Right cardiac atrium (tissue), 5 donors: ENCODE results near the gene KCNG2. TPM values are rescaled to one million over a fixed set of nuclear protein-coding genes. Genes with fewer than 3 reads are reported as not detected.
"Not testable (repeated sequence)": the region's sequence is repeated elsewhere in the genome, so short reads cannot be mapped to it uniquely, and the experiment has no call there.

Source experiments
- ATAC-seq, 2 donors: fragments of 200-7000 bp; cut with Tn5 transposase; one replicate each; pipeline versions ENCODE4 v1.8.0 to v1.9.1; 2020; ENCODE audit warnings: moderate library complexity in 2 of 2, mild to moderate bottlenecking in 1 of 2
- DNase-seq, 3 donors: peaks; one replicate each; pipeline ENCODE4 v3.0.0-alpha.2; 2020
- H3K27ac ChIP-seq: one replicate; pipeline ENCODE4 v1.5.1; 2013; ENCODE audit warnings: mild to moderate bottlenecking, low read length, control low read depth, moderate library complexity
- H3K27me3 ChIP-seq: one replicate; pipeline ENCODE4 v1.6.1; 2013; ENCODE audit not compliant: control insufficient read depth, insufficient read depth
- H3K4me1 ChIP-seq: one replicate; pipeline ENCODE4 v1.6.1; 2013; ENCODE audit warnings: low read length; ENCODE audit not compliant: control insufficient read depth, insufficient read depth
- H3K4me3 ChIP-seq: one replicate; pipeline ENCODE4 v1.5.1; 2013; ENCODE audit warnings: low read length, control low read depth
- H3K9me3 ChIP-seq: one replicate; pipeline ENCODE4 v1.6.1; 2013; ENCODE audit warnings: low read length; ENCODE audit not compliant: control insufficient read depth
- WGBS: extraction: QIAGEN DNeasy Blood & Tissue Kit; methylation state at CpG from one replicate; pipeline ENCODE4 v1.1.7; 2013; 5-methylcytosine and 5-hydroxymethylcytosine counted together
- intact Hi-C, 4 donors: fragments of 100-400 bp; cut with DNase I; formaldehyde crosslinking; loops; one replicate each; pipeline versions ENCODE4 v1.11.0 to v1.14.0; 2022 to 2023
- polyA plus RNA-seq: library from polyadenylated mRNA; stranded (reverse); fragments of 200-250 nt; gene quantifications from one replicate; pipeline ENCODE4 v1.2.3, GENCODE V29; 2013
- total RNA-seq, 4 donors: library from RNA; stranded (reverse); fragmentation: NEBNext Ultra II Directional; extraction: Animal tissue kit (Norgen Biotek cat#: 25700); gene quantifications; one replicate each; pipeline ENCODE4 v1.2.1, GENCODE V29; 2021
- donor health status: healthy with polysubstance abuse.
- donor health status: DM: no; HTN: yes; CAD: no.
- donor health status: DM: no; HTN: no; CAD: no.
- donor health status: DM: no; HTN: yes; CAD: no; lungs with severe emphysema.
- donor health status: DM: yes; HTN: yes; CAD: no.

KCNG2 gene
- total and polyA plus RNA-seq, 5 donors: 0.15 to 0.37 TPM; not detected in 3

GRCh38 chr18:79876497-79876896 is 78.8 kb downstream of the KCNG2 start:
- intact Hi-C loops: no loop called here
- 85% methylated on average over 16 of the region's 16 CpGs for WGBS
- Histone ChIP-seq H3K4me3 (no peak overlapping the region), H3K4me1 (no peaks in the 10 kb centered on the region), H3K27me3 (no peaks in the 10 kb centered on the region), H3K27ac (no peak overlapping the region), H3K9me3 (no peaks in the 10 kb centered on the region)
- DNase-seq (no peak), ATAC-seq (no peak)

DNA sequence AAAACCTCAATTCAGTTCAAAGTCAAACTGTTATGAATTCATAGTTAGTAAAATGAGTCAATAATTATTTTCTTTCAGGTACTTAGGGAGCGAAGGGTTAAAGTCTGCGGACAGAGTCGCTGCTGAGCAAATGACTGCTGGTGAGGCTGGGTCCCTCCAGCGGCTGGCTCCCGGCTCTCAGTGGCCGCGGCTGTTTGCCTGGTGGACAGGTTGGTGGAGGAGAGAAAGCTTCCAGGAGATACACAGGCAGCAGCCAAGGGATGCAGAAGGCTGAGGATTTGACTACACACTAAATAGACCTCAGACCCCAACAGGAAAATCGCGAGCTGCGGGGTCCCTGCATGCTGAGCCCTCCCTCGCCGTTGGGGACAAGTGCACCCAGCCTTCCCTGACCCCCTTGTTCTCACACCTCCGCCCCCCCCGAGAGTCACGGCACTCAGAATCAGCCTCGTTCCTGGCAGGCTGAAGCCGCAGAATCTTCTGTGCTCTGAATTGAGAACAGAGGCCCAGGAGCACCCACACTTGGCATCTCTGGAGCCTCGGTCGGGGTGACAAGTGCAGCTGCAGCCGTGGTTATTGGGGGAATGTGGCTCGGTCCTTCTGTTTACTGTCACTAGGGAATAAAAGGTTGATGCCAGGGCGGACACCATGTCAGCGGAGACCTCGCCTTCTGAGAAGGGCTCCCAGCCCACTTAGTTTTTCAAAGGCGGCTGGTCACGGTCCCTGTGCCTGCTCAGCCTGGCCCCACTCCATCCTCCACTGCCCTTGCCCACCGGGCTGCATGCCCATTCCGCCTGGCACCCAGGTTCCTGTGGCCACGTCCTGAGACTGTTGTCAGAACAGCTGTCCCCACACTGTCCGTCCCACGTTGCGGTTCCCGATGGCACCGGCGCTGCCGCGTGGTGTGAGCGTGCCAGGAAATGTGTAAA is 79.7 kb downstream of the KCNG2 start:
- 61% methylated on average over 38 of the region's 38 CpGs for WGBS
- H3K4me1 ChIP-seq: no peaks in the 10 kb centered on the region
- H3K27ac ChIP-seq: no peak overlapping the region
- no peaks in the 10 kb centered on the region for H3K9me3 ChIP-seq
- intact Hi-C loops: no loop called here
- no peak overlapping the region for H3K4me3 ChIP-seq
- ATAC-seq (no peak), DNase-seq (no peak)
- H3K27me3 ChIP-seq: no peaks in the 10 kb centered on the region

- H3K9me3 ChIP-seq, H3K27ac ChIP-seq, DNase-seq, ATAC-seq, H3K4me1 ChIP-seq, H3K27me3 ChIP-seq, intact Hi-C loops, H3K4me3 ChIP-seq: not testable (repeated sequence)
- 93% methylated on average over 25 of the region's 25 CpGs for WGBS
Measured at GRCh38 chr18:79878246-79878645, 80.5 kb downstream of the KCNG2 start.

GRCh38 chr18:79878741-79879378 is 81.1 kb downstream of the KCNG2 start:
- ATAC-seq (no peak), DNase-seq (no peak)
- no peak overlapping the region for H3K4me3 ChIP-seq
- H3K4me1 ChIP-seq: no peaks in the 10 kb centered on the region
- H3K27me3 ChIP-seq: no peaks in the 10 kb centered on the region
- intact Hi-C loops: no loop called here
- no peaks in the 10 kb centered on the region for H3K9me3 ChIP-seq
- no peak overlapping the region for H3K27ac ChIP-seq
- 83% methylated on average over 20 of the region's 20 CpGs for WGBS

DNA sequence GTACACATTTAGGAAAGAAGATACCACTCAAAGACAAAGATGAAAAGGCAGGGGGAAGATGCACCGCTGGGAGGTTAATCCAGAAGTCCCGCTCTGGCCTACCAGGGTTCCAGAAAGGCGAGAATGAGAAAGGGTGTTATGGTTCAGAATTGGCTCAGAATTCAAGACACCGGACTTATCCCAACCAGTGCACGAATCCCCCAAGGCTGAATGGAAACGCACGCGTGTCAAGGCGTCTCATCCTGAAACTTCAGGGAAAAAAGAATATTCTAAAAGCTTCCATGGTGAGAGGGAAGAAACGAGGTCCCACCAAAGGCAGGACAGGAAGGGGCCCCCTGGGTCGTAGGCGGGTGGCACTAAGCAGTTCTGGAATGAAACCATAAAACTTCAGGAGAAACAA is 81.8 kb downstream of the KCNG2 start:
- no peaks in the 10 kb centered on the region for H3K4me1 ChIP-seq
- no peaks in the 10 kb centered on the region for H3K9me3 ChIP-seq
- DNase-seq: no peak
- no peaks in the 10 kb centered on the region for H3K27me3 ChIP-seq
- no peak overlapping the region for H3K27ac ChIP-seq
- H3K4me3 ChIP-seq: no peak overlapping the region
- no peak for ATAC-seq
- intact Hi-C loops: no loop called here
- 88% methylated on average over 12 of the region's 12 CpGs for WGBS

- DNase-seq (no peak), ATAC-seq (no peak)
- no peaks in the 10 kb centered on the region for H3K27me3 ChIP-seq
- intact Hi-C loops: no loop called here
- H3K4me3 ChIP-seq: no peak overlapping the region
- no peaks in the 10 kb centered on the region for H3K9me3 ChIP-seq
- H3K4me1 ChIP-seq: no peaks in the 10 kb centered on the region
- 88% methylated on average over 11 of the region's 11 CpGs for WGBS
- no peak overlapping the region for H3K27ac ChIP-seq
Measured at GRCh38 chr18:79881695-79882094, 84.0 kb downstream of the KCNG2 start.

DNA sequence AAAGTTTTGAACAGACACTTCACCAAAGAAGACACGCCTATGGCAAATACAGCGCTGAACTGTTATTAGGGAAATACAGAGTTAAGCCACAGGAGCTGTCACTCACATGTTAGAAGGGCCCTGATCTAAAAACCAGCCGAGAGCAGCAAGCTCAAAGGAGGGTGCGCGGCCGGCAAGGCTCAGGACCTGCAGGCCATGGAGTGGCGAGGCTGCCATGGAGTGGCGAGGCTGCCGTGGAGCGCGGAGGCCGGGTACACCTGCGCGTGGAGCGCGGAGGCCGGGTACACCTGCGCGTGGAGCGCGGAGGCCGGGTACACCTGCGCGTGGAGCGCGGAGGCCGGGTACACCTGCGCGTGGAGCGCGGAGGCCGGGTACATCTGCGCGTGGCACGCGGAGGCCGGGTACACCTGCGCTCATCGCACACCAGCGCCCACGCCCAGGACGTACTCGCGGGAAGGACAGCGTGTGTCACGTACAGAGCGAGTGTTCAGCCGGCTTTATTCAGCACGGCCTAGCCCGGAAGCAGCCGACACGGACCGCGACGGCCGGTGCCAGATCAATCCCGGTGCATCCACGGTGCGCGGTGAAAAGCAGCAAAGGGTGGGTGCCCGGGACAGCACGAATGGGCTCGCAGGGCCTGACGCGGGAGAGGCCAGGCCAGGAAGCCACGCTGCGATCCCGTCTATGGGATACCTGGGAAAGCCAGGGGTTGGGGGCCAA is 84.9 kb downstream of the KCNG2 start:
- H3K4me3 ChIP-seq: no peak overlapping the region
- intact Hi-C loops: no loop called here
- ATAC-seq (peak in 1 of 2 donors; percentile 18), DNase-seq (peak in 1 of 3 donors; percentile 36)
- H3K9me3 ChIP-seq: no peaks in the 10 kb centered on the region
- no peaks in the 10 kb centered on the region for H3K4me1 ChIP-seq
- H3K27ac ChIP-seq: no peak overlapping the region
- 95% methylated on average over 68 of the region's 68 CpGs for WGBS
- H3K27me3 ChIP-seq: no peaks in the 10 kb centered on the region

- Histone ChIP-seq H3K27me3 (no peaks in the 10 kb centered on the region), H3K27ac (no peak overlapping the region), H3K4me1 (no peaks in the 10 kb centered on the region), H3K4me3 (no peak overlapping the region), H3K9me3 (no peaks in the 10 kb centered on the region)
- DNase-seq (peak in 1 of 3 donors; percentile 32), ATAC-seq (no peak)
- WGBS: 92% methylated on average over 31 of the region's 31 CpGs
- intact Hi-C loops: no loop called here
Measured at GRCh38 chr18:79883461-79884293, 85.9 kb downstream of the KCNG2 start.

GRCh38 chr18:79884294-79884962 is 86.7 kb downstream of the KCNG2 start:
- intact Hi-C loops: no loop called here
- Histone ChIP-seq H3K4me1 (no peaks in the 10 kb centered on the region), H3K27ac (no peak overlapping the region), H3K9me3 (no peaks in the 10 kb centered on the region), H3K27me3 (no peaks in the 10 kb centered on the region), H3K4me3 (no peak overlapping the region)
- ATAC-seq (no peak), DNase-seq (peak in 1 of 3 donors; percentile 30)
- WGBS: 86% methylated on average over 29 of the region's 29 CpGs
